ENCODE data around the gene CLNS1A. TPM values are rescaled to one million over a fixed set of nuclear protein-coding genes. Genes with fewer than 3 reads are reported as not detected.

The CLNS1A gene
- total and polyA plus RNA-seq, 9 of the 15 experiments (the other 6 are each of a cell fraction or from before 2014, with no cell fraction given) = 146 to 472 (median 345) TPM

GRCh38 chr11:77650123-77650522, 12.5 kb upstream of the CLNS1A start:
- FAIRE-seq = no peak
- CTCF ChIA-PET (ENCODE audit: low intra/inter-chr PET ratio) = no interaction called here
- Histone ChIP-seq H2AFZ (ENCODE audit: low read depth, low read length) (peak overlapping the region; percentile 75), H3K9ac (ENCODE audit: insufficient read depth in 1 of 2, low read depth in 2 of 2, low read length in 2 of 2) (no peak overlapping the region), H3K27ac (ENCODE audit: extremely low read depth, low read depth, low read length) (no peak overlapping the region; the same call in 2 of the 3 replicates), H3K4me1 (replicated peaks in 1 of 2; ENCODE audit: control insufficient read depth in 2 of 2, insufficient read depth in 2 of 2, low read length in 2 of 2) (peaks cover 0 to 9% of the 10 kb centered on the region in 2 experiments; a peak in 3 of 5 replicates), H3K9me3 (replicated peaks; ENCODE audit: control insufficient read depth, insufficient read depth, low read depth, low read length) (no peaks in the 10 kb centered on the region), H3K4me2 (ENCODE audit: insufficient read depth, low read length) (no peak overlapping the region), H3K36me3 (ENCODE audit: control insufficient read depth, insufficient read depth, low read length) (no peaks in the 10 kb centered on the region), H3K79me2 (ENCODE audit: control insufficient read depth, insufficient read depth, low read length) (no peaks in the 10 kb centered on the region), H4K20me1 (replicated peaks; ENCODE audit: control insufficient read depth, insufficient read depth, low read length) (no peaks in the 10 kb centered on the region), H3K9me1 (ENCODE audit: control insufficient read depth, insufficient read depth, low read length) (no peaks in the 10 kb centered on the region), H3K27me3 (ENCODE audit: control insufficient read depth in 2 of 2, insufficient read depth in 2 of 2, low read length in 2 of 2) (no peaks in the 10 kb centered on the region), H3K4me3 (no peak overlapping the region)
- intact Hi-C loops (cut with micrococcal nuclease) = loop anchor here (10.0 kb wide), 1 partner anchor 395 kb away; no protein-coding TSS in a partner anchor
- ATAC-seq = no peak
- DNase-seq (ENCODE audit: extremely low read depth in 1 of 4, low spot score in 3 of 4) = no peak
- BruUV-seq (replicated peaks) = no TSS peak
- in situ Hi-C loops (cut with MboI) = no loop called here
- 18% methylated on average over 3 of the region's 3 CpGs for WGBS (ENCODE audit: insufficient coverage, low coverage, missing lambda C conversion rate)
- TF ChIP-seq SREBF2 (CRISPR knock-in tag; IDR thresholded peaks at IDR 0.05) = no peak
- no peak for TF ChIP-seq CREBBP (IDR thresholded peaks at IDR 0.05; ENCODE audit: low read depth, low read length)
- TF ChIP-seq FIP1L1 (IDR thresholded peaks at IDR 0.05; ENCODE audit: low read depth, low read length, poor library complexity, severe bottlenecking) = no peak
- TF ChIP-seq THAP7 (CRISPR knock-in tag; IDR thresholded peaks at IDR 0.05) = no peak
- TF ChIP-seq PKNOX1 (IDR thresholded peaks at IDR 0.05) = peak; percentile 51; the same call in 1 of the 2 replicates
- no peak for TF ChIP-seq ZNF282 (CRISPR knock-in tag; IDR thresholded peaks at IDR 0.05)
- no peak for TF ChIP-seq FOXK1 (CRISPR knock-in tag; IDR thresholded peaks at IDR 0.05; ENCODE audit: borderline replicate concordance)
- no peak for TF ChIP-seq ZNF408 (CRISPR knock-in tag; IDR thresholded peaks at IDR 0.05; ENCODE audit: low read depth)
- no peak for TF ChIP-seq ZNF134 (CRISPR knock-in tag; conservative IDR thresholded peaks at IDR 0.05)
- no peak for TF ChIP-seq HEY1 (CRISPR knock-in tag; IDR thresholded peaks at IDR 0.05; ENCODE audit: borderline replicate concordance)
- TF ChIP-seq ILF3 (IDR thresholded peaks at IDR 0.05; ENCODE audit: borderline replicate concordance) = no peak
- peak; percentile 57 for TF ChIP-seq MEIS2 (IDR thresholded peaks at IDR 0.05; ENCODE audit: partially characterized antibody)
- POLR2A ChIA-PET = interaction anchor here (0.6 to 1.2 kb wide), 2 partner anchors 12 to 15 kb away, joined by 3 to 5 read pairs; no protein-coding TSS in a partner anchor

Data from K562 (cell line).